Measurements from ENCODE around the gene SLC10A3. TPM values are rescaled to one million over a fixed set of nuclear protein-coding genes. Genes with fewer than 3 reads are reported as not detected.
"Not testable (repeated sequence)": the region's sequence is repeated elsewhere in the genome, so short reads cannot be mapped to it uniquely, and the experiment has no call there.

SLC10A3 gene
- total RNA-seq, 2 experiments from 2014 or later = 14.4 to 16.1 TPM

DNA sequence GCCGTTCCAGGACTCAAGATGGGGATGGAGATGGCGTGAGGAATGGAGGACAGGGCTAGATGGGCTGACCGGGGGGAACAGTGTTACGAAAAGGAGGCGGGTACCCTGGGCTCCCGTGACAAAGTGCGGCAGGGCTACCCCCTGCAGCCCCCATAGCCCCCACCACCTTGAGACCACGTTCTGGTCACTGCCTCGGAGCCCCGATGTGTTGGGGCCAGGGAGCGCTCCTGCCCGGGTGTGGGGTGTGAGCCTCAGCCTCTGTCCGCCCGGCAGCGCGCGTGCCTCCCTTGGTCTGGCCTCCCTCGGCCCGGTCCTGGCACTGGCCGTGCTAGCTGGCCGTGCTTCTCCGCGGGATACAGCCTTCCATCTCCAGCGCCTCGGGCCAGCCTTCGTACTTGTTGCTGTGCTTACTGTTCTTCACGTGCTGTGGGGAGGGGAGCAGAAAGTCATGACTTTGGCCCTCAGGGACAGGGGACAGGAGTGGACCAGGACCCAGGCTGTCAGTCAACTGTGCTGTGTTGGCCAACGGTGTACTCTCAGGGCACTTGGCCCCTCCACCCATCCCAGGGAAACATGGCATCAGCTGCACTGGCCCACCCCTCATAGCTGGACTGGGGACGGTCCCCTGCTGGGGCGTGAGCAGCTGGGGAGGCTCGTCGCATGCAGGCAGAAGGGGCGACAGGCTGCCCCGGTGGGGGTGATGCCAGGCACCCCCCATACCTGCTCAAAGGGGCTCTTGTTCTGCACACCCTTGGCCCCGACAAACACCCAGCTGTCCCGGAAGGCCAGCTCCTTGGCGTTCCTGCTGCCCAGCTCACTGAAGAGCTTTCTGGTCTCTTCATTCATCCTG lies 16.3 kb upstream of the SLC10A3 start:
- DNase-seq = no peak
- peaks cover 6% of the 10 kb centered on the region for H3K4me1 Mint-ChIP-seq (ENCODE audit: low read depth)
- ChIA-PET POLR2A (no interaction called here), CTCF (no interaction called here)
- intact Hi-C loops (cut with micrococcal nuclease) = no loop called here
- H3K27ac Mint-ChIP-seq = no peak overlapping the region
- H3K27me3 Mint-ChIP-seq = no peaks in the 10 kb centered on the region
- peaks cover 11% of the 10 kb centered on the region for H3K36me3 Mint-ChIP-seq
- no peak overlapping the region for H3K4me3 Mint-ChIP-seq
- H3K9me3 Mint-ChIP-seq = no peaks in the 10 kb centered on the region

DNA sequence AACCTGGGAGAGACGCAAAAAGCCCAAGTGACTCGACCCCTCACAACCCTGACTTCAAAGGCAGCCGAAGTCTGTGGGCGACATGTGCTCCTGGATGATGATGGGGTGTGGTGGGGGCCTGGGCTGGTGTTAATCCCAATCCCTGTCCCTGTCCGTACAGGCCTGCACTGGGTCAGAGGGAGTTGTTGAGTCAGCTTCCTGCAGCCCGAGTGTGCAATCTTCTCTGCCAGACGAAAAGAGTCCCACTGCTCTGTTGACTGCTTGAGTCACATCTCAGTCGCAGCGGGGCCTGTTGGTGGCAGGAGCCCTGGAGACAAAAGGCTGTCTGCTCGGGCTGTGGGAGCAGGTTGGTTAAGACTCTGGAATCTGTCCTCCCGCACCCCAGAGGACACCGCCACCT lies 15.3 kb upstream of the SLC10A3 start:
- POLR2A ChIA-PET = no interaction called here

DNA sequence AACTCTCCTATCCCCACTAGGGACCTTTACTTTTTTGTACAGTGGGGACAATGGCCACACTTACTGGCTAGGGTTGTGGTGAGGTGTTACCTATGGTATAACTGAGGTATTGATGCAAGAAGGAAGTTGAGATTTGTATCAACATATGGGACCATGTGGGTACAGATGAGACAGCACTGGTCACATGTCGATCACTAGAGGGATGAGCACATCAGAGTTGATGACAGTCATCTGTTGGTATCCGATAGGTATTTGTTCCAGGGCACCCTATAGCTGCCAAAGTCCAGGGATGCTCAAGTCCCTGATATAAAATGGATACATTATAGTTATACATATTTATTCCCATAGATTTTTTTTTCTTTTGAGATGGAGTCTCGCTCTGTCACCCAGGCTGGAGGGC lies 12.6 kb upstream of the SLC10A3 start:
- H3K27ac Mint-ChIP-seq = no peak overlapping the region
- H3K4me3 Mint-ChIP-seq = no peak overlapping the region
- peaks cover 2% of the 10 kb centered on the region for H3K36me3 Mint-ChIP-seq
- no peaks in the 10 kb centered on the region for H3K9me3 Mint-ChIP-seq
- no peaks in the 10 kb centered on the region for H3K27me3 Mint-ChIP-seq
- no peaks in the 10 kb centered on the region for H3K4me1 Mint-ChIP-seq (ENCODE audit: low read depth)
- POLR2A ChIA-PET = no interaction called here
- intact Hi-C loops (cut with micrococcal nuclease) = no loop called here
- CTCF ChIA-PET = no interaction called here
- DNase-seq = no peak

More for the DNA sequence above, 15.3 kb upstream of the SLC10A3 start:
- no peaks in the 10 kb centered on the region for H3K9me3 Mint-ChIP-seq
- H3K4me3 Mint-ChIP-seq = no peak overlapping the region
- H3K36me3 Mint-ChIP-seq = peaks cover 8% of the 10 kb centered on the region
- no peak overlapping the region for H3K27ac Mint-ChIP-seq
- CTCF ChIA-PET = no interaction called here
- no peaks in the 10 kb centered on the region for H3K4me1 Mint-ChIP-seq (ENCODE audit: low read depth)
- no peaks in the 10 kb centered on the region for H3K27me3 Mint-ChIP-seq
- intact Hi-C loops (cut with micrococcal nuclease) = no loop called here
- DNase-seq = no peak

DNA sequence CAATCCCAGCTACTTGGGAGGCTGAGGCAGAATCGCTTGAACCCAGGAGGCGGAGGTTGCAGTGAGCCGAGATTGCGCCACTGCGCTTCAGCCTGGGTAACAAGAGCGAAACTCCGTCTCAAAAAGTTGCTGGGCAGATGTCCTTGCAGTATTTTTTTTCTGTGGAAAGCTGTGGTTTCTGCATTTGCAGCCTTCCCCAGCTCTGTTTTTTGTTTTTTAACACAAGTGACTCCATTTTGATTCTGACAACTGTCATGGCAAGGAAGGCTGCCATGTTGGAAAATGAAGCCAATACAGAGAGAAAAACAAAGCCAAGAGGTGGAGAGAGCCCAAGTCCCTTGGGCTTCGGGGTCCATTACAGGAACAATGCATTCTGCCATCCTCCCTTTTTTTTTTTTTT lies 11.7 kb upstream of the SLC10A3 start:
- intact Hi-C loops (cut with micrococcal nuclease) = no loop called here
- CTCF ChIA-PET = no interaction called here
- Mint-ChIP-seq H3K9me3 (no peaks in the 10 kb centered on the region), H3K27me3 (no peaks in the 10 kb centered on the region), H3K4me1 (ENCODE audit: low read depth) (no peaks in the 10 kb centered on the region), H3K27ac (no peak overlapping the region), H3K36me3 (peaks cover 2% of the 10 kb centered on the region), H3K4me3 (no peak overlapping the region)
- DNase-seq = no peak
- POLR2A ChIA-PET = interaction anchor here (1.2 kb wide), 1 partner anchor 104 kb away, joined by 6 read pairs; no protein-coding TSS in a partner anchor

DNA sequence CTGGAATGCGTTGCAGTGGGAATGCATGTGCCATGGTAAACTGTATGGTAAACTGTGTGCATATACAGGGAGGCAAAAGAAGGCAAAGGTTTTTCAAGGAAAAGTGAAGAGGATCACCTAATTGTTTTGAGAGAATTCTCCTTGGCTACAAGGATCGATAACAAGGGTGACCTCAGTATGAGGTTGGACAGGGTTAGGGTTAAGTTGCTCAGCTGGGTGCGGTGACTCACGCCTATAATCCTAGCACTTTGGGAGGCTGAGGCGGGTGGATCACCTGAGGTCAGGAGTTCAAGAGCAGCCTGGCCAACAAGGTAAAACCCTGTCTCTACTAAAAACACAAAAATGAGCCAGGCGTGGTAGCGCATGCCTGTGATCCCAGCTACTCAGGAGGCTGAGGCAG lies 11.0 kb upstream of the SLC10A3 start:
- H3K36me3 Mint-ChIP-seq; intact Hi-C loops (cut with micrococcal nuclease); DNase-seq; H3K4me3 Mint-ChIP-seq; H3K27ac Mint-ChIP-seq; H3K27me3 Mint-ChIP-seq; CTCF ChIA-PET; H3K9me3 Mint-ChIP-seq; H3K4me1 Mint-ChIP-seq (ENCODE audit: low read depth): not testable (repeated sequence)
- POLR2A ChIA-PET = interaction anchor here (1.2 kb wide), 1 partner anchor 104 kb away, joined by 6 read pairs; no protein-coding TSS in a partner anchor

DNA sequence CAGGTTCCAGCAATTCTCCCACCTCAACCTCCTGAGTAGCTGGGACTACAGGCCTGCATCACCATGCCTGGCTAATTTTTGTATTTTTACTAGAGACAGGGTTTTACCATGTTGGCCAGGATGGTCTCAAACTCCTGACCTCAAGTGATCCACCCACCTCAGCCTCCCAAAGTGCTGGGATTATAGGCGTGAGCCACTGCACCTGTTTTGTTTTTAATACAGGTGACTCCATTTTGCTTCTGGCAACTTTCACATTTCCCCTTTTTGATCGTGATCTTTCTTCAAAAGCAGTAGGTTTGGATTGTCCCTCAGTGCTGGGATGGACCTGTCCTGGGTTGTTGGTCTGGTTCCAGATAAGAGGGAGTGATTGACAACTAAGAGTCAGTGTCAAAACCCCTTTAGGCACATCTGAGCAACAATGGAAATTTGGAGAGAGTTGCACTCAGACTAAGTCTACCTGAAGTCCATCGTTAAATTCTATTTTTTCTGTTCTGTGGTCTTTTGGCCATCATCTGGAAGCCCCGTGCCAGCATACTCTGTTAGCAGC lies 6.2 kb upstream of the SLC10A3 start:
- intact Hi-C loops (cut with micrococcal nuclease) = not testable (repeated sequence)

DNA sequence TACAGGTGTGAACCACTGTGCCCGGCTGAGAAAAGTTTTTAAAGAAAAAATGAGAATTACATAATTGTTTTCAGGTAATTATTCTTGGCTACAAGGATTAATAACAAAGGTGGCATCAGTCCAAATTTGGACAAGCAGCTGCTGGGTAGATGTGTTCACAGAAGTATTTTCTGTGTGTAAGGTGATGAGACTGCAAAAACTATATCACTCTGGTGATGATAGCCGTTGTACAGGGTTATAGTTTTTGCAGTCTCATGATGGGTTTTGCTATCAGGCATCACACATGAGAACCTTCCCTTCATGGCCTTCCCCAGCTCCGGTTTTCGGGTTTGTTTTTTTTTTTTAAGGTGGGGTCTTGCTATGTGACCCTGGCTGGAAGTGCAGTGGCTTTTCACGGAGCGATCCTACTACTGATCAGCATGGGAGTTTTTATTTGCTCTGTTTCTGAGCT lies 5.1 kb upstream of the SLC10A3 start:
- Mint-ChIP-seq H3K4me1 (ENCODE audit: low read depth) (peaks cover 3% of the 10 kb centered on the region), H3K9me3 (no peaks in the 10 kb centered on the region), H3K27ac (no peak overlapping the region), H3K4me3 (no peak overlapping the region), H3K36me3 (no peaks in the 10 kb centered on the region), H3K27me3 (no peaks in the 10 kb centered on the region)
- intact Hi-C loops (cut with micrococcal nuclease) = no loop called here
- ChIA-PET CTCF (no interaction called here), POLR2A (no interaction called here)
- no peak for DNase-seq

More for the DNA sequence above, 6.2 kb upstream of the SLC10A3 start:
- CTCF ChIA-PET = interaction anchor here (1.7 kb wide), 1 partner anchor 31 kb away, joined by 3 read pairs; no protein-coding TSS in a partner anchor
- POLR2A ChIA-PET; H3K27me3 Mint-ChIP-seq; H3K27ac Mint-ChIP-seq; H3K4me3 Mint-ChIP-seq; H3K36me3 Mint-ChIP-seq; DNase-seq; H3K9me3 Mint-ChIP-seq; H3K4me1 Mint-ChIP-seq (ENCODE audit: low read depth): not testable (repeated sequence)

DNA sequence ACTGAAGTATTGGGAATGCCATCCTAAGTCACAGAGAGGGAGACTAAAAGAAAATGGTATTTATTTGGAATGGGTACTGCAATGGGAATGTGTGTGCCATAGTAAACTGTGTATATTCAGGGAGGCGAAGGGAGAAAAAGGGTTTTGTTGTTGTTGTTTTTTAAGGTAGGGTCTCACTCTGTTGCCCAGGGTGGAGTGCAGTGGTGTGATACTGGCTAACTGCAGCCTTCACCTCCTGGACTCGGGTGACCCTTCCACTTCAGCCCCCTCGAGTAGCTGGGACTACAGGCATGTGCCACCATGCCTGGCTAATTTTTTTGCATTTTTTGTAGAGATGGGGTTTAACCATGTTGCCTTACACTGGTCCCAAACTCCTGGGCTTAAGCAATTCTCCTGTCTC lies 4.3 kb upstream of the SLC10A3 start:
- DNase-seq = no peak
- intact Hi-C loops (cut with micrococcal nuclease) = no loop called here
- POLR2A ChIA-PET = no interaction called here
- Mint-ChIP-seq H3K36me3 (no peaks in the 10 kb centered on the region), H3K9me3 (no peaks in the 10 kb centered on the region), H3K4me3 (no peak overlapping the region), H3K4me1 (ENCODE audit: low read depth) (peaks cover 3% of the 10 kb centered on the region), H3K27ac (no peak overlapping the region), H3K27me3 (no peaks in the 10 kb centered on the region)
- CTCF ChIA-PET = no interaction called here

DNA sequence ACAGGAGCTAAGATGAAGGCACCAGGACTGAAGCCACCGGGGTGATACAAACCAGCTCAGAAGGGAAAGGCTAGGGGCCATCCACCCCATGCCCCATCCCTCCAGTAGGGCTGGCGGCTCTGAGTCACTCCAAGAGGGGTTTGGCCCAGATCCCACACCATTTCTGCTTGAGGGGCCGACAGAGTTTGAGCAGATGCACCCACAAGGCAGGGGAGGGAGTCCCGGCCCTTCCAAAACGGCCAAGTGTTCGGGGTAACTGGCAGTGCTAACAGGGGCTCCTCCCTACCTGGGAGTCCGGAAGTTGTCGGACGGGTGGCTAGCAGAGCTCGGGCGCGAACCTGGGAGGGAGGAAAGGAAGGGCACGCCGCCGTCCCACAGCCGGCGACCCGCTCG lies 412 bp downstream of the SLC10A3 start:
- Mint-ChIP-seq H3K4me3 (peak overlapping the region; percentile 87), H3K36me3 (peaks cover 12% of the 10 kb centered on the region), H3K9me3 (no peaks in the 10 kb centered on the region), H3K27me3 (no peaks in the 10 kb centered on the region), H3K4me1 (ENCODE audit: low read depth) (peaks cover 17% of the 10 kb centered on the region), H3K27ac (peak overlapping the region; percentile 89)
- intact Hi-C loops (cut with micrococcal nuclease) = loop anchor here (1.0 kb wide), 1 partner anchor 26 kb away; the partner anchor contains the start of gene FAM3A
- CTCF ChIA-PET = interaction anchor here (0.7 to 1.3 kb wide), 5 partner anchors 10 to 92 kb away, joined by 3 to 5 read pairs (median 3); partner anchors contain the start of gene RPL10
- POLR2A ChIA-PET = interaction anchor here (0.8 to 2.0 kb wide), 7 partner anchors 12 to 92 kb away, joined by 3 to 8 read pairs (median 4); partner anchors contain the start of genes FAM50A, LAGE3 and RPL10
- DNase-seq = peak; percentile 48

DNA sequence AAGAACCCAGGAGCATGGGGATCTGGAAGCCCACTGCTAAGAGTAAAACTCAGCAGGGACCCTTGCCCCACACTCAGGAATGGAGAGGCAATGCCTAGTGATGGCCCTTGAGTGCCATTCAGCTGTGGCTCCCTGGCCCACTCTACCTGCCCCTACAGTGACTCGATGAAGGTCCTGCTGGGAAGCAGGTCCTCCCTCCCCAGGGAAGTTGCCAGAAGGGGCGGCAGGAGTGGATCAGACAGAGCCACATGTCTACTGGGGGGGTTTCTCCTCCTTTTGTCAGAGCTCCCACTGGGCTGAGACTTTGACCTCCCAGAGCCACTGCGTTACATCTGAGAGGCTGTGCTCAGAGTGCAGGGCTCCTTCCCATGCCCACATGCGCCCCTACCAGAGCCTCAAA lies 1.2 kb downstream of the SLC10A3 start:
- no peak for DNase-seq
- Mint-ChIP-seq H3K27ac (no peak overlapping the region), H3K4me3 (peak overlapping the region; percentile 87), H3K36me3 (peaks cover 12% of the 10 kb centered on the region), H3K27me3 (no peaks in the 10 kb centered on the region), H3K9me3 (no peaks in the 10 kb centered on the region), H3K4me1 (ENCODE audit: low read depth) (peaks cover 25% of the 10 kb centered on the region)
- POLR2A ChIA-PET = interaction anchor here (0.8 to 2.0 kb wide), 4 partner anchors 11 to 91 kb away, joined by 3 to 8 read pairs (median 4); partner anchors contain the start of genes FAM50A, LAGE3 and RPL10
- CTCF ChIA-PET = interaction anchor here (1.3 kb wide), 1 partner anchor 91 kb away, joined by 3 read pairs; the partner anchor contains the start of gene RPL10
- intact Hi-C loops (cut with micrococcal nuclease) = no loop called here

DNA sequence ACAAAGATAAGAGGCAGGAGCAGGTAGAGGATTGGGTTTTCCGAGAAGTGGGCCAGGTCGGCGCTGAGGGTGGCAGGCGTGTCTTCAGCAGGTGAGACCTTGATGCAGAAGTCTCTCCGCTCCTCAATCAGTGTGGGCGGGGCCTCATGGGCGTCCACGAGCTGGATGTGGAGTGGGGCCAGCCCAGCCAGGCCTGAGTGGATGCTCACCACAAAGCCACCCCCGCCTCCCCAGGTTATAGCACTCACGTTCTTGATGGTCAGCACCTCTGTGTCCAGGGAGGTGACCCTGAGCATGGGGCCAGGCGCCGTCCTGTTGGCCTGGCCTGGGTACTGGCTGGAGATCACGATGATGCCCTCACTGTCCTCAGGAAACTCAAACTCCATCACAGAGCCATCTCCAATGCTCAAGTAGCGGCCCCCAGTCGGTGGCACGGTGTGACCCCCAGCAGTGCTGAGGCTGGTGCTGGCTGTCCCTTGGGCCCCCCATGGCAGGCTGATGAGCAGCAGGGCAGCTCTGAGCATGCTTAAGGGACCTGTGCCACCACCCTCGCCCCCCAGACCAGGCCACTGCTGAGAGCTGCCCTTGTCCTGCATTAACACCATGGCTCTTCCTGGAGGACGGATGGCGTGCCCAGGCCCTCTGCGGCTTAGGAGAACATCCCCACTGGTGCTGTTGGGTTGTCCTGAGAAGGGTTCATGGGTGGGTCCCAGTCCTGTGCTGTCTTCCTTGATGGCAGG lies 1.9 kb downstream of the SLC10A3 start:
- POLR2A ChIA-PET = interaction anchor here (2.0 kb wide), 1 partner anchor 88 kb away, joined by 8 read pairs; no protein-coding TSS in a partner anchor
- peaks cover 28% of the 10 kb centered on the region for H3K4me1 Mint-ChIP-seq (ENCODE audit: low read depth)

More for the DNA sequence above, 1.9 kb downstream of the SLC10A3 start:
- Mint-ChIP-seq H3K9me3 (no peaks in the 10 kb centered on the region), H3K27ac (no peak overlapping the region), H3K4me3 (peak overlapping the region; percentile 5), H3K36me3 (peaks cover 12% of the 10 kb centered on the region), H3K27me3 (no peaks in the 10 kb centered on the region)
- intact Hi-C loops (cut with micrococcal nuclease) = no loop called here
- DNase-seq = no peak
- CTCF ChIA-PET = no interaction called here

Measured in activated CD4-positive, alpha-beta memory T cell treated with anti-CD3 and anti-CD28 coated beads for 36 hours (primary cell).